HepG2 (cell line): ENCODE measurements around the gene AFDN. TPM values are rescaled to one million over a fixed set of nuclear protein-coding genes. Genes with fewer than 3 reads are reported as not detected.

Experiments
- ATAC-seq: fragments of 200-7000 bp; cut with Tn5 transposase; 3 replicates; pipeline ENCODE4 v1.9.1; 2020; ENCODE audit warnings: mild to moderate bottlenecking, moderate library complexity
- BruUV-seq: library from RNA; stranded (reverse); fragments of 400-500 nt; replicated peaks from 2 replicates; lab custom pipeline; 2021; lab: Mats Ljungman, UMichigan
- CTCF ChIA-PET: fragments of 300-600 bp; formaldehyde crosslinking; extraction: SDS; loops from one replicate; lab custom pipeline; 2021; ENCODE audit warnings: low total read pairs, inconsistent platforms, low intra/inter-chr PET ratio; lab: Yijun Ruan, JAX
- POLR2A ChIA-PET: fragments of 350-600 bp; sonication (Branson Sonifier 250); formaldehyde crosslinking; loops from one replicate; lab custom pipeline; 2020; ENCODE audit warnings: antibody characterized with exemption, inconsistent platforms; lab: Yijun Ruan, JAX
- DNase-seq: peaks from one replicate; pipeline ENCODE4 v3.0.0-alpha.2; 2015; ENCODE audit warnings: low spot score
- FAIRE-seq: peaks from 3 replicates; lab custom pipeline; 2011; peaks lifted over from hg19 to GRCh38; lab: Jason Lieb, UNC
- H2AFZ ChIP-seq: one replicate; pipeline ENCODE4 v1.6.1; 2011; ENCODE audit warnings: low read length, inconsistent platforms
- H3K27ac ChIP-seq: fragments of 300-600 bp; 3 replicates; pipeline ENCODE4 v1.8.0; 2011; ENCODE audit warnings: mixed run types, mild to moderate bottlenecking, mixed read lengths, low read length, inconsistent platforms; ENCODE audit not compliant: insufficient read depth; ENCODE audit errors: extremely low read length
- H3K27me3 ChIP-seq, 2 experiments: fragments of 200-600 bp in 1 of 2; 2 replicates in 1 of 2; 3 replicates in 1 of 2; pipeline versions ENCODE4 v1.6.0 to v1.8.0; 2011; ENCODE audit warnings: low read length in 2 of 2, mild to moderate bottlenecking in 2 of 2, moderate library complexity in 2 of 2, inconsistent platforms in 1 of 2; ENCODE audit not compliant: insufficient read depth in 2 of 2, control insufficient read depth in 1 of 2
- H3K36me3 ChIP-seq, 2 experiments: fragments of 200-600 bp in 1 of 2; replicated peaks in 1 of 2; 2 replicates in 1 of 2; 3 replicates in 1 of 2; pipeline versions ENCODE4 v1.5.1 to v1.8.0; 2011; ENCODE audit warnings: low read length in 2 of 2, inconsistent platforms in 1 of 2; ENCODE audit not compliant: insufficient read depth in 2 of 2, control insufficient read depth in 1 of 2
- H3K4me1 ChIP-seq: 2 replicates; pipeline ENCODE4 v1.5.1; 2012; ENCODE audit warnings: low read length, inconsistent platforms; ENCODE audit not compliant: insufficient read depth
- H3K4me2 ChIP-seq: 2 replicates; pipeline ENCODE4 v1.6.0; 2011; ENCODE audit warnings: low read depth, low read length, inconsistent platforms
- H3K4me3 ChIP-seq, 3 experiments: fragments of 200-600 bp in 1 of 3; sonication (generic), shearing (Covaris generic) in 1 of 3; replicated peaks in 1 of 3; 2 replicates each; pipeline ENCODE4 v1.5.1; 2011 to 2016; ENCODE audit warnings: low read length in 3 of 3, inconsistent platforms in 2 of 3, low read depth in 2 of 3, mild to moderate bottlenecking in 2 of 3, control low read depth in 1 of 3, mixed read lengths in 1 of 3; ENCODE audit not compliant: insufficient read depth in 1 of 3
- H3K79me2 ChIP-seq: one replicate; pipeline ENCODE4 v1.6.1; 2011; ENCODE audit warnings: low read length, inconsistent platforms; ENCODE audit not compliant: insufficient read depth
- H3K9ac ChIP-seq: 2 replicates; pipeline ENCODE4 v1.6.0; 2011; ENCODE audit warnings: mild to moderate bottlenecking, low read depth, low read length, inconsistent platforms; ENCODE audit not compliant: insufficient read depth
- H3K9me3 ChIP-seq: 2 replicates; pipeline ENCODE4 v1.5.1; 2012; ENCODE audit warnings: mild to moderate bottlenecking, low read length
- H4K20me1 ChIP-seq: 2 replicates; pipeline ENCODE4 v1.6.0; 2011; ENCODE audit warnings: inconsistent platforms, mild to moderate bottlenecking, low read length, moderate library complexity; ENCODE audit not compliant: insufficient read depth
- GZF1 ChIP-seq: sonication (generic); formaldehyde crosslinking; IDR thresholded peaks from 2 replicates; pipeline ENCODE4 v1.5.1; 2020; ENCODE audit warnings: mild to moderate bottlenecking, missing genetic modification reagents
- ZNF501 ChIP-seq: sonication (generic); formaldehyde crosslinking; IDR thresholded peaks from 2 replicates; pipeline ENCODE4 v1.5.1; 2020; ENCODE audit warnings: mild to moderate bottlenecking, moderate library complexity, missing genetic modification reagents
- WGBS: methylation state at CpG from one replicate; pipeline ENCODE4 v1.1.6; 2017; ENCODE audit warnings: low lambda C conversion rate; 5-methylcytosine and 5-hydroxymethylcytosine counted together
- in situ Hi-C: cut with HindIII; loops from 2 replicates; pipeline ENCODE4 v1.10.0; 2017; ENCODE audit warnings: low pct_unique_long_range_greater_than_20kb; ENCODE audit not compliant: extremely low pct_ligation_motif_present
- intact Hi-C: fragments of 100-400 bp; cut with micrococcal nuclease; formaldehyde crosslinking; loops from one replicate; pipeline ENCODE4 v1.10.0; 2022; ENCODE audit not compliant: unreplicated experiment
- polyA plus RNA-seq, 8 experiments: library from polyadenylated mRNA; depleted of rRNA in 3 of 8; stranded (reverse) in 7 of 8; unstranded in 1 of 8; fragments of >200 nt; fragmentation: Illumina TruSeq in 4 of 8; extraction: Trizol in 4 of 8; gene quantifications; 2 replicates each; pipeline versions ENCODE4 v1.2.1 to v1.2.3, GENCODE V29; 2011 to 2016; ENCODE audit warnings: low read depth in 4 of 8, missing spikeins in 1 of 8, mixed read lengths in 1 of 8; ENCODE audit not compliant: insufficient read depth in 1 of 8
- total RNA-seq, 5 experiments: library from RNA; depleted of rRNA; stranded (reverse); fragments of >200 nt; fragmentation: Illumina TruSeq; extraction: Trizol; gene quantifications; 2 replicates each; pipeline ENCODE4 v1.2.3, GENCODE V29; 2016; ENCODE audit warnings: low read depth in 1 of 5
- TF ChIP-seq, protein P1 (sequence below): fragments of 450-650 bp; IDR thresholded peaks from 2 replicates; pipeline ENCODE4 v1.6.1; 2016
- TF ChIP-seq, protein P2 (sequence below): sonication (generic); formaldehyde crosslinking; IDR thresholded peaks from 2 replicates; pipeline ENCODE4 v1.5.1; 2020; ENCODE audit warnings: missing genetic modification reagents, mild to moderate bottlenecking, borderline replicate concordance

The AFDN gene
- total and polyA plus RNA-seq, 2 of the 13 experiments (the other 11 are each of a cell fraction or from before 2014, with no cell fraction given), result 136 to 151 TPM

DNA sequence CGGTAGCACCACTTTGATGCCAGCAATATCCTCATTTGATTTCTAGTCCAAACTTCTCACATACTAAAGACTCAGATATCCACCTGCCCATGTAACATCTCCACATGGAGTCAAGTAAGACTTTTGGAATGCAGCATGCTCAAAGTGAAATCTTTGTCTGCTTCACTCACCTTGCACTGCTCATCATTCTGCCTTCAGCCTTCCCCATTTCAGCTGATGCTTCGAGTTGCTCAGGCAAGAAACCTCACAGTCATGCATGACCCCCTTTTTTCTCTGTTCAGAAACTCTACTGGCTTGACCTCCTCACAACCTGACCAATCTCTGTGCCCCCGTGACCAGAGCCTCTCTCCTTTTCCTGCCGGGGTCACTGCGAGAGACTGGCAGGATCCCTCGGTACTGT, 129.8 kb downstream of the AFDN start:
- ChIA-PET POLR2A (no interaction called here), CTCF (no interaction called here)
- FAIRE-seq (no peak), DNase-seq (no peak), ATAC-seq (no peak)
- Histone ChIP-seq H3K27ac (peak overlapping the region; percentile 12), H3K27me3 (no peaks in the 10 kb centered on the region), H3K9ac (no peak overlapping the region), H3K4me1 (peaks cover 48% of the 10 kb centered on the region), H3K4me3 (no peak overlapping the region), H3K79me2 (peaks cover 19% of the 10 kb centered on the region), H3K9me3 (no peaks in the 10 kb centered on the region), H3K36me3 (peaks cover 21 to 47% of the 10 kb centered on the region in 2 experiments), H3K4me2 (no peak overlapping the region), H2AFZ (no peak overlapping the region), H4K20me1 (no peaks in the 10 kb centered on the region)
- intact Hi-C loops (no loop called here), in situ Hi-C loops (no loop called here)
- no TSS peak for BruUV-seq
- TF ChIP-seq, protein P1, sequence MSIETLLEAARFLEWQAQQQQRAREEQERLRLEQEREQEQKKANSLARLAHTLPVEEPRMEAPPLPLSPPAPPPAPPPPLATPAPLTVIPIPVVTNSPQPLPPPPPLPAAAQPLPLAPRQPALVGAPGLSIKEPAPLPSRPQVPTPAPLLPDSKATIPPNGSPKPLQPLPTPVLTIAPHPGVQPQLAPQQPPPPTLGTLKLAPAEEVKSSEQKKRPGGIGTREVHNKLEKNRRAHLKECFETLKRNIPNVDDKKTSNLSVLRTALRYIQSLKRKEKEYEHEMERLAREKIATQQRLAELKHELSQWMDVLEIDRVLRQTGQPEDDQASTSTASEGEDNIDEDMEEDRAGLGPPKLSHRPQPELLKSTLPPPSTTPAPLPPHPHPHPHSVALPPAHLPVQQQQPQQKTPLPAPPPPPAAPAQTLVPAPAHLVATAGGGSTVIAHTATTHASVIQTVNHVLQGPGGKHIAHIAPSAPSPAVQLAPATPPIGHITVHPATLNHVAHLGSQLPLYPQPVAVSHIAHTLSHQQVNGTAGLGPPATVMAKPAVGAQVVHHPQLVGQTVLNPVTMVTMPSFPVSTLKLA, result peak; percentile 32; the same call in 1 of the 2 replicates
- no peak for TF ChIP-seq GZF1 (CRISPR knock-in tag)
- TF ChIP-seq, protein P2, sequence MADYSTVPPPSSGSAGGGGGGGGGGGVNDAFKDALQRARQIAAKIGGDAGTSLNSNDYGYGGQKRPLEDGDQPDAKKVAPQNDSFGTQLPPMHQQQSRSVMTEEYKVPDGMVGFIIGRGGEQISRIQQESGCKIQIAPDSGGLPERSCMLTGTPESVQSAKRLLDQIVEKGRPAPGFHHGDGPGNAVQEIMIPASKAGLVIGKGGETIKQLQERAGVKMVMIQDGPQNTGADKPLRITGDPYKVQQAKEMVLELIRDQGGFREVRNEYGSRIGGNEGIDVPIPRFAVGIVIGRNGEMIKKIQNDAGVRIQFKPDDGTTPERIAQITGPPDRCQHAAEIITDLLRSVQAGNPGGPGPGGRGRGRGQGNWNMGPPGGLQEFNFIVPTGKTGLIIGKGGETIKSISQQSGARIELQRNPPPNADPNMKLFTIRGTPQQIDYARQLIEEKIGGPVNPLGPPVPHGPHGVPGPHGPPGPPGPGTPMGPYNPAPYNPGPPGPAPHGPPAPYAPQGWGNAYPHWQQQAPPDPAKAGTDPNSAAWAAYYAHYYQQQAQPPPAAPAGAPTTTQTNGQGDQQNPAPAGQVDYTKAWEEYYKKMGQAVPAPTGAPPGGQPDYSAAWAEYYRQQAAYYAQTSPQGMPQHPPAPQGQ (CRISPR knock-in tag), result peak; percentile 20; the same call in 1 of the 2 replicates
- 0 out of 2 replicates have a peak, but pooled peaks have one; percentile 3 for TF ChIP-seq ZNF501
- 98% methylated on average over 6 of the region's 6 CpGs for WGBS
